ENCODE data around the gene ANKRD33B. TPM values are rescaled to one million over a fixed set of nuclear protein-coding genes. Genes with fewer than 3 reads are reported as not detected.

ANKRD33B gene
- total and polyA plus RNA-seq, 2 donors from 2014 or later: 4.8 to 20.3 TPM

DNA sequence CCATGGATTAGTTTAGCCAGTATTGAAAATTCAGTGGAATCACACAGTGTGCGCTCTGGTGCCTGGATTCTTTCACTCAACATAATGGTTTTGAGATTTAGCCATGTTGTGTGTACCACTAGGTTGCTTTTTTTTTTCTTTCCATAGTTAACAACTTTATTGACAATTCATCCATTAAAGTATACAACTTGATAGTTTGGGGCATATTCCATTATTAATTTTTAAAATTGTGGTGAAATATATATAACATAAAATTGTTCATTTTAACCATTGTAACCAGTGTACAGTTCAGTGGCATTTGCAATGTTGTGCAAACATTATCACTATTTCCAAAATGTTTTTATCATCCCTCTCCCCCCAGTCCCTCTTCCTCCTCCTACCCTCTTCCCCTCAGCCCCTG, 35.2 kb downstream of the ANKRD33B start:
- H3K27ac ChIP-seq (ENCODE audit: low read depth in 2 of 2, low read length in 2 of 2): no peak overlapping the region
- H3K4me1 ChIP-seq (ENCODE audit: control insufficient read depth in 2 of 3, insufficient read depth in 2 of 3, low read depth in 1 of 3, low read length in 3 of 3): peaks cover 0 to 25% (median 23%) of the 10 kb centered on the region in 3 donors
- H3K27me3 ChIP-seq (ENCODE audit: control insufficient read depth, insufficient read depth, low read length): no peaks in the 10 kb centered on the region
- FAIRE-seq: no peak
- no peaks in the 10 kb centered on the region for H3K9me3 ChIP-seq (ENCODE audit: control insufficient read depth in 2 of 3, insufficient read depth in 1 of 3, low read length in 3 of 3)
- H3K4me3 ChIP-seq (ENCODE audit: low read length in 3 of 3): no peak overlapping the region
- no peak for DNase-seq
- TF ChIP-seq, protein P1, sequence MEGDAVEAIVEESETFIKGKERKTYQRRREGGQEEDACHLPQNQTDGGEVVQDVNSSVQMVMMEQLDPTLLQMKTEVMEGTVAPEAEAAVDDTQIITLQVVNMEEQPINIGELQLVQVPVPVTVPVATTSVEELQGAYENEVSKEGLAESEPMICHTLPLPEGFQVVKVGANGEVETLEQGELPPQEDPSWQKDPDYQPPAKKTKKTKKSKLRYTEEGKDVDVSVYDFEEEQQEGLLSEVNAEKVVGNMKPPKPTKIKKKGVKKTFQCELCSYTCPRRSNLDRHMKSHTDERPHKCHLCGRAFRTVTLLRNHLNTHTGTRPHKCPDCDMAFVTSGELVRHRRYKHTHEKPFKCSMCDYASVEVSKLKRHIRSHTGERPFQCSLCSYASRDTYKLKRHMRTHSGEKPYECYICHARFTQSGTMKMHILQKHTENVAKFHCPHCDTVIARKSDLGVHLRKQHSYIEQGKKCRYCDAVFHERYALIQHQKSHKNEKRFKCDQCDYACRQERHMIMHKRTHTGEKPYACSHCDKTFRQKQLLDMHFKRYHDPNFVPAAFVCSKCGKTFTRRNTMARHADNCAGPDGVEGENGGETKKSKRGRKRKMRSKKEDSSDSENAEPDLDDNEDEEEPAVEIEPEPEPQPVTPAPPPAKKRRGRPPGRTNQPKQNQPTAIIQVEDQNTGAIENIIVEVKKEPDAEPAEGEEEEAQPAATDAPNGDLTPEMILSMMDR (IDR thresholded peaks at IDR 0.05; ENCODE audit: borderline replicate concordance, extremely low read depth, insufficient read depth): no peak
- H3K36me3 ChIP-seq (ENCODE audit: control insufficient read depth in 2 of 3, insufficient read depth in 3 of 3, low read length in 3 of 3): no peaks in the 10 kb centered on the region
- H3K9ac ChIP-seq (ENCODE audit: low read length in 3 of 3): no peak overlapping the region
- intact Hi-C loops (cut with DNase I): no loop called here

DNA sequence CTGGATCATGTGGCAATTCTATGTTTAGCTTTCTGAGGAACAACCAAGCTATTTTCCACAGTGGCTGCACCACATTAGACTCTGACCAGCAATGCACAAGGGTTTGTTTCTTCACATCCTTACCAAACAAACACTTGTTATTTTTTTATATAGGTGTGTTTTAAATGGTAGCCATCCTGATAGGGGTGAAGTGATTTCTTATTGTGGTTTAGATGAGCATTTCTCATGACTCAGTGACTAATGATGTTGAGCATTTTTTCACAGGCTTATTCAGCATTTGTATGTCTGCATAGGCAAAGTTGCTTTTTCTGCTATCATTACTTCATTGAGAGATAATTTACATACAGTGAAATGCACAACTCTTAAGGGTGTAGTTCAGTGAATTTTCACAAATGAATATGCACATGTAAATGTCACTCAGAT, 36.0 kb downstream of the ANKRD33B start:
- FAIRE-seq (no peak), DNase-seq (no peak)
- H3K9ac ChIP-seq (ENCODE audit: low read length in 3 of 3): no peak overlapping the region
- H3K27ac ChIP-seq (ENCODE audit: low read depth in 2 of 2, low read length in 2 of 2): no peak overlapping the region
- TF ChIP-seq, protein P1 (IDR thresholded peaks at IDR 0.05; ENCODE audit: borderline replicate concordance, extremely low read depth, insufficient read depth): no peak
- peaks cover 0 to 25% (median 21%) of the 10 kb centered on the region in 3 donors for H3K4me1 ChIP-seq (ENCODE audit: control insufficient read depth in 2 of 3, insufficient read depth in 2 of 3, low read depth in 1 of 3, low read length in 3 of 3)
- no peaks in the 10 kb centered on the region for H3K27me3 ChIP-seq (ENCODE audit: control insufficient read depth, insufficient read depth, low read length)
- no peak overlapping the region for H3K4me3 ChIP-seq (ENCODE audit: low read length in 3 of 3)
- intact Hi-C loops (cut with DNase I): no loop called here
- no peaks in the 10 kb centered on the region for H3K36me3 ChIP-seq (ENCODE audit: control insufficient read depth in 2 of 3, insufficient read depth in 3 of 3, low read length in 3 of 3)
- H3K9me3 ChIP-seq (ENCODE audit: control insufficient read depth in 2 of 3, insufficient read depth in 1 of 3, low read length in 3 of 3): no peaks in the 10 kb centered on the region

DNA sequence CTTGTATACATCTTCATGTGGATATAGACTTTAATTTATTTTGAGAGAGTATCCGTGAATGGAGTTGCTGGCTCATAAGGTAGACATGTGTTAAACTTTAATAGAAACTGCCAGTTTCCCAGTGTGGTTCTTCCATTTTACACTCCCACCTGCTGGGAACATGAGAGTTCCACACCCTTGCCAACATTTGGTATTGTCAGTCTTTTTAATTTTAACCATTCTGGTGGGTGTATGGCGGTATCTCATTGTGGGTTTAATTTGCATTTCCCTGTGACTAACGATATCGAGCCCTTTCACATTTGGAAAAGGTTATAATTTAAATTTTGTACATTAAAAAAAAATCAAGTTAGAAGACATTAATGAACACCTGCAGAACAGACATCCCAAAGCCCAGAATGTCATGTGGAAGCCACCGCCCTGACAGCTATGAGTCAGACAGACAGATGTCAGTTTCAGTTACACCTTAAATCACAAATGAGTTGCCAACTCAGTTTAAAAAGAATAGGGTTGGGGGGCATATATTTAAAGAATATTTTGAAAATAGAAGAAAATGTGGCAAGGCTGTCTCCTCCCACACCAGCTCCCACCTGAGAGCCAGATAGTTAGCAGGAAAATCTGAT, 36.9 kb downstream of the ANKRD33B start:
- no peak overlapping the region for H3K9ac ChIP-seq (ENCODE audit: low read length in 3 of 3)
- H3K4me3 ChIP-seq (ENCODE audit: low read length in 3 of 3): no peak overlapping the region
- no peaks in the 10 kb centered on the region for H3K36me3 ChIP-seq (ENCODE audit: control insufficient read depth in 2 of 3, insufficient read depth in 3 of 3, low read length in 3 of 3)
- peak overlapping the region; percentile 89 to 90 for H3K27ac ChIP-seq (ENCODE audit: low read depth in 2 of 2, low read length in 2 of 2)
- intact Hi-C loops (cut with DNase I): no loop called here
- no peaks in the 10 kb centered on the region for H3K9me3 ChIP-seq (ENCODE audit: control insufficient read depth in 2 of 3, insufficient read depth in 1 of 3, low read length in 3 of 3)
- no peak for FAIRE-seq
- DNase-seq: no peak
- TF ChIP-seq, protein P1 (IDR thresholded peaks at IDR 0.05; ENCODE audit: borderline replicate concordance, extremely low read depth, insufficient read depth): no peak
- H3K4me1 ChIP-seq (ENCODE audit: control insufficient read depth in 2 of 3, insufficient read depth in 2 of 3, low read depth in 1 of 3, low read length in 3 of 3): peaks cover 0 to 18% (median 13%) of the 10 kb centered on the region in 3 donors
- H3K27me3 ChIP-seq (ENCODE audit: control insufficient read depth, insufficient read depth, low read length): no peaks in the 10 kb centered on the region
